Heart left ventricle (tissue), 13 donors: ENCODE results near the gene MAMDC2.
"Not testable (repeated sequence)": the region's sequence is repeated elsewhere in the genome, so short reads cannot be mapped to it uniquely, and the experiment has no call there.

ENCODE experiments used
- POLR2A ChIP-seq, 2 donors: fragments of 450-650 bp; IDR thresholded peaks; one replicate each; pipeline ENCODE4 v1.6.1; 2017; ENCODE audit warnings: antibody characterized with exemption in 2 of 2, mild to moderate bottlenecking in 2 of 2, moderate library complexity in 2 of 2
- TF ChIP-seq, protein P1 (sequence below), 12 donors: fragments of 200-600 bp; sonication (generic) in 4 of 12; IDR thresholded peaks; one replicate each; pipeline versions ENCODE4 v1.5.0 to v1.8.0; 2018 to 2022; ENCODE audit warnings: antibody characterized with exemption in 12 of 12, mild to moderate bottlenecking in 5 of 12
- donor health status: ischemic (EF 13 %, LVEDD 7.1; RV severe dilation, severe dysfunction).
- donor health status: DM: no; HTN: yes; CAD: no.
- donor health status: DM: no; HTN: no; CAD: no.
- donor health status: ischemic (EF 25% LVEDD 6.9; RV normal size, moderate dysfunction).
- donor health status: ischemic (EF 25% LVEDD 5.7; RV mildly dilated, moderate dysfunction).
- donor health status: ischemic (EF 35%, LVEDD 5.7; RV mildly dilated, moderate dysfunction).
- donor health status: nonischemic (EF 11% LVEDD 7.7; RV severe dilation, severe dysfunction).
- donor health status: DM: yes; HTN: yes; CAD: no.
- donor health status: PGD.
- donor health status: ischemic (EF 29% LVEDD 5.4; RV normal size, mild dysfunction).
- donor health status: nonischemic (EF 23%, LVEDD 6.1; RV moderate dilation, normal function).

DNA sequence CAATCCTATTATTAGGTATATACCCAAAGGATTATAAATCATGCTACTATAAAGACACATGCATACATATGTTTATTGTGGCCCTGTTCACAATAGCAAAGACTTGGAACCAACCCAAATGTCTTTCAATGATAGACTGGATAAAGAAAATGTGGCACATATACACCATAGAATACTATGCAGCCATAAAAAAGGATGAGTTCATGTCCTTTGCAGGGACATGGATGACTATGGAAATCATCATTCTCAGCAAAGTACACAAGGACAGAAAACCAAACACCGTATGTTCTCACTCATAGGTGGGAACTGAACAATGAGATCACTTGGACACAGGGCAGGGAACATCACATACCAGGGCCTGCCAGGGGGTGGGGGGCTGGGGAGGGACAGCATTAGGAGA lies 202.3 kb downstream of the MAMDC2 start:
- TF ChIP-seq, protein P1, sequence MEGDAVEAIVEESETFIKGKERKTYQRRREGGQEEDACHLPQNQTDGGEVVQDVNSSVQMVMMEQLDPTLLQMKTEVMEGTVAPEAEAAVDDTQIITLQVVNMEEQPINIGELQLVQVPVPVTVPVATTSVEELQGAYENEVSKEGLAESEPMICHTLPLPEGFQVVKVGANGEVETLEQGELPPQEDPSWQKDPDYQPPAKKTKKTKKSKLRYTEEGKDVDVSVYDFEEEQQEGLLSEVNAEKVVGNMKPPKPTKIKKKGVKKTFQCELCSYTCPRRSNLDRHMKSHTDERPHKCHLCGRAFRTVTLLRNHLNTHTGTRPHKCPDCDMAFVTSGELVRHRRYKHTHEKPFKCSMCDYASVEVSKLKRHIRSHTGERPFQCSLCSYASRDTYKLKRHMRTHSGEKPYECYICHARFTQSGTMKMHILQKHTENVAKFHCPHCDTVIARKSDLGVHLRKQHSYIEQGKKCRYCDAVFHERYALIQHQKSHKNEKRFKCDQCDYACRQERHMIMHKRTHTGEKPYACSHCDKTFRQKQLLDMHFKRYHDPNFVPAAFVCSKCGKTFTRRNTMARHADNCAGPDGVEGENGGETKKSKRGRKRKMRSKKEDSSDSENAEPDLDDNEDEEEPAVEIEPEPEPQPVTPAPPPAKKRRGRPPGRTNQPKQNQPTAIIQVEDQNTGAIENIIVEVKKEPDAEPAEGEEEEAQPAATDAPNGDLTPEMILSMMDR (IDR thresholded peaks at IDR 0.05), result not testable (repeated sequence)
- not testable (repeated sequence) for TF ChIP-seq POLR2A (IDR thresholded peaks at IDR 0.05)
